ENCODE measurements around the gene BNC2.

GRCh38 chr9:16817514-16817913 lies 53.0 kb downstream of the BNC2 start:
- no peak for TF ChIP-seq CTCF (IDR thresholded peaks at IDR 0.05; ENCODE audit: insufficient read depth, low read length)
- no peak for TF ChIP-seq POLR2AphosphoS5 (IDR thresholded peaks at IDR 0.05; ENCODE audit: low read depth)
- no peak for TF ChIP-seq REST (IDR thresholded peaks at IDR 0.05; ENCODE audit: insufficient replicate concordance, low read depth)
- TF ChIP-seq GABPA (IDR thresholded peaks at IDR 0.05; ENCODE audit: low read depth), result no peak
